Right renal pelvis (tissue), 4 donors: ENCODE data around the gene NFIA. TPM values are rescaled to one million over a fixed set of nuclear protein-coding genes. Genes with fewer than 3 reads are reported as not detected.

Experiments
- DNase-seq, 4 donors: peaks; one replicate each; pipeline ENCODE4 v3.0.0-alpha.2; 2013; ENCODE audit warnings: low read depth in 4 of 4, low spot score in 3 of 4, missing footprints in 1 of 4
- polyA plus RNA-seq, 4 donors: library from polyadenylated mRNA; unstranded; fragments of 120-200 nt; gene quantifications; one replicate each; pipeline ENCODE4 v1.2.1, GENCODE V29; 2013; ENCODE audit not compliant: insufficient read length in 4 of 4

NFIA gene
- polyA plus RNA-seq, 4 donors, result 13.9 to 19.2 (median 17.2) TPM

- DNase-seq, result no peak
Measured at GRCh38 chr1:61316493-61316892, 234.1 kb downstream of the NFIA start.

DNA sequence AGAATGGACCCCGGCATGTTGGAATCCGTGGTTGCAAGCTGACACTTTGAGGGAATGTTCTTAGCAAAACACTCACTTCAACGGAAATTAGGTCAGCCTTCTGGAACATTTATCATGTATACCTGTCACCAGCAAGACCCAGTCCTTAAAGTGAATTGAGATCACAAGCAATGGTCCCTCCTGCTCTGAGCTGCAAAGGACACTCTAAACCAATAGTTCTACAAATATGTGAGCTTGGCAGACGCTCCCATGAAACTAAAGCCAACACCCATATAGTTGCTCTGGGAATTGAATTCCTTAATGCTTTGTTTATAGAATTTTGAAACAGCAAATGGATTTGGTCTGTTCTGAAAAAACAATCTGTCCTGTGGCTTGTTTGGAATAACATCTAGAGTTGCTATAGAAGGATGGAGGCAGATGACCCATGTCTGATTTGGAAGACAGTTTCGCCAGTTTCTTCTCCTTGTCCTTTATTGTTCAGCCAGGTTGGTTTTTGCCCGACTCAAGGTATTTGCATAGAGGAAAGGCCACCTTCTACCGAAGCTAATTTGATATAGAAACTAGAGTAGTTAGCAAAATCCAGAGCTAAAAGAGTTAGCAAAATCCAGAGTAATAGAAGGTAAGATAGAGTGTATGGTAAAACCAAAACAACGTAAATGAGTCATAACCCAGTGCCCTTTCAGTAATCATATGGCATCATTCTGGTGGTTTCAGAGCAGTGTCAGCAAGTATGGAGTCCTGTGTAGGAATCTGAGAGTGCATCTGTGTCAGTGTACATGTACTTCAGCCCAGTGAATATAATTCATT is 236.2 kb downstream of the NFIA start:
- peak; percentile 41 to 57 (median 52) for DNase-seq

GRCh38 chr1:61320575-61320974 is 238.2 kb downstream of the NFIA start:
- no peak for DNase-seq

DNA sequence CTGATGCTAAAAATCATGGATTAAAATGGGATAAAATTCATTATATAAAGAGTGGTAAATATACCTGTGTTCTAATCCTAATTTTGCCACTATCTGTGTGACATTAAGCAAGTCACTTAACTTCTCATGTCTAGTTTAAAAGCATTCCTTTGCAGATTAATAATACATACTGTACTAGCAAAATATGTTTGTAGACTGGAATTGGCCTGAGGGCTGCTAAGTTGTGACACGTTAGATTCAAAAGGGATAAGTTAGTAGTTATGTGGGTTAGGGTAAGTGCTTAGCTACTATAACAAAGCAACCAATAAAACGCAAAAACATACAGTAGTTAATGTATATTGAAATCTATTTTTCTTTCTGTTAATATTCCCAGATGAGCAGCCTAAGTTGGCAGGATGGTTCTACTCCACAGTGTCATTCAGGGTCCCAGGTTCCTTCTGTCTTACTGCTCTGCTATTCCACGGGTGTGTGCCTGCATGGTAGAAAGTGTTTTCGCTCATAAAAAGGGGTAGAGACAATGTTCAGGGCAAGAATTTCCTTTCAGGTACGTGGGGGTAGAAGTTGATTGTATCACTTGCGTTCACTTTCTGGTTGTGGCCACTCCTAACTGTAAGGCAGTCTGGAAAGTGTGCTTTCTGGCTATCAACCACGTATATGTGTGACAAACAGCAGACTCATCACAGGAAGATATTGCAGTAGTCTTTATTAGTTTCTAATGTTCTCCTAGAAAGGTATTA is 239.8 kb downstream of the NFIA start:
- DNase-seq, result no peak

GRCh38 chr1:61322769-61323168 is 240.4 kb downstream of the NFIA start:
- no peak for DNase-seq

GRCh38 chr1:61323681-61324328 is 241.4 kb downstream of the NFIA start:
- no peak for DNase-seq

- DNase-seq, result no peak
Measured at GRCh38 chr1:61326713-61327112, 244.4 kb downstream of the NFIA start.

GRCh38 chr1:61327436-61327835 is 245.1 kb downstream of the NFIA start:
- DNase-seq, result no peak

DNA sequence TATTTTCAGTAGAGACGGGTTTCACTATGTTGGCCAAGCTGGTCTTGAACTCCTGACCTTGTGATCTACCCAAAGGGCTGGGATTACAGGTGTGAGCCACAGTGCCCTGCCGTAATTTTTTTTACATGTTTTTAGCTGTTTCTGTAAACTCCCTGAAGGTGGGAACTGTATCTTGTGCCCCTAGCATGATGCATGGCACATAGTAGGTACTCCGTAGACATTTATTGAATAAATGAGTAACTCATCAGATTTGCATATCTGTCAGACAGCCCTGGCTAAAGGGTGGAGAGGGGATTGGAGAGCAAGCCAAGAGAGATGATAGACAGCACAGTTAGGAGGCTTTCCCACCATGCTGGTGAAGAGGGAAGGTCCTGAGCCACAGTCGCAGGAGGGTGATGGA is 247.2 kb downstream of the NFIA start:
- DNase-seq, result no peak

- DNase-seq, result no peak
Measured at GRCh38 chr1:61330018-61330417, 247.7 kb downstream of the NFIA start.

DNA sequence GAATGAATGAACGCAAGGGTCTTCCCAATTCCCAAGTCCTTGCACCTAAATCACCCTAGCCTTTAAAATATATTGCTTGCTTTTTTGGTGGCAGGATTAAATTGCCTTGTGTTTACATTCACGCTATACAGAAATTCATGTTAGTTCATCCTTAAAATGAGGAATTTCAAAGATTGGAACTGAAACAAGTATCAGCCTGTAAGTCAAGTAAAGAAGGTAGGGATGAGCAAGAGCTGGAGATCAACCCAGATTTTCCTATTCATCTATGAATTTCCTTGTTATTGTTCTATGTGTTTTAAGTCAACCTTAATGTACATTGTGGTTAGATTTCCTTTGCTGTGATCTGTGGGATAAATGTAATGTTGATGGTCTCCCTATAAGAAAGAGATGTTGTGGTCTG is 248.2 kb downstream of the NFIA start:
- no peak for DNase-seq

GRCh38 chr1:61332196-61332753 is 249.9 kb downstream of the NFIA start:
- no peak for DNase-seq

- DNase-seq, result no peak
Measured at GRCh38 chr1:61332796-61333195, 250.4 kb downstream of the NFIA start.

- DNase-seq, result no peak
Measured at GRCh38 chr1:61334718-61335589, 252.6 kb downstream of the NFIA start.

DNA sequence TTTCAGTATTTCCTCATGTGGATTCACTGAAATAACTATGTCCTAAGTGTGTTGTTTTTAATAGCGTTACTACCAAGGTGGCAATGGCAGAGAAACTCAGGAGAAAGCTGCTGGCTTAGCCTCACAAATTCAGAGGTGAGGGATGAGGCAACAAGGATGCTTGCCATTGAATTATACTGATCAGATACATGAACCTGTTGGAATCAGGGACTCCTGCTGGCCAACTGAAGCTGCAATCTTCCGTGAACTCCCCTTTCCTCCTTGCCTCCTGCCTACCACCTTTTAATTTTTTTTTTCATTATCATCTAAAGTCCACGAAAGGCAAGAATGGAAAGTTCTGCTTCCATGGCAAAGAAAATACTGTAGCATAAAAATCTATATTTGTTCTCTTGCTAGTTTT is 254.7 kb downstream of the NFIA start:
- DNase-seq, result no peak

DNA sequence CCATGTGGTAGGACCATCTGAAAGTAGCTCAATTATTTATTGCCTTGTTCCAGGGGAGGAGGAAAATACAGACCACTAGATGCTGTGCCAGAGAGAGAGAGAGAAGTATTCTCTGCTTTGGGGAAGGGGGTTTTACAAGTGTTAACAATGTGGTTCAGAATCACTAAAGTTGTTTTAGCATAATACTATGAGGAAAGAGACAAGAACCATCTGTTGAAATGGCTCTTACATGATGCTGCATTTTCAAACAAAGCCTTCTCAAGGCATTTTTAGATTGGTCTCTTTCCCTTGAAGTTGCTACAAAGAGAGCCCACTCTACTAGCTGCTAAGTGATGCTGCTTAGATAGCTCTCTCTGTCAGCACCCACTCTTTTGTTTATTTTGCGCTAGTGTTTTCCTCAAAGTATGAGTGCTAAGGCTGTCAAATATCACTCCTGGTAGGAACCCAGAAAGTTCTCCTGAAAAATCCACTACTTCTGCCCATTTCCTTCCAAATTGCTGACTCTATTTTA is 255.1 kb downstream of the NFIA start:
- DNase-seq, result no peak

- peak in 2 of 4 donors; percentile 65 to 67 for DNase-seq
Measured at GRCh38 chr1:61337981-61338848, 255.9 kb downstream of the NFIA start.

DNA sequence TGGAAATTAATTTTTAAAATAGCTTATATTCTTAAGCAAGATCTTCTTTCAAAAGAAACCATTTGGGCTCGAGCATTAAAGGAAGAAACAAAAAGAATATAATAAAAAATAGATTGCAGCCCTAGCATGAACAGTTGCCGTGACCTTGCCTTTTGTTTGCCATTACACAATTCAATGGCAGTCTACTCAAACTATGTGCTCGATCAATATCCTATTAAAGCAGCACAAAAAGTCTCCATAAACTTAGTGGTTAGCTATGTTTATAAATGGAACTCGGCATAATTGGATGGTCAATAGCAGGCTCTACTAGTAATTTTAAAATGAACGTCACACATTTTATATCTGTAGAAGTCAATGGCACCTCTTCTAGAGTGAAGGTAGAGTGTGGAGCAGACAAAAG is 256.5 kb downstream of the NFIA start:
- no peak for DNase-seq

GRCh38 chr1:61341426-61341825 is 259.1 kb downstream of the NFIA start:
- DNase-seq, result no peak
